ENCODE data around the gene PEAR1. TPM values are rescaled to one million over a fixed set of nuclear protein-coding genes. Genes with fewer than 3 reads are reported as not detected.

Gene PEAR1
- total RNA-seq, 6 experiments from 2014 or later = 3.2 to 23.6 (median 20.2) TPM

DNA sequence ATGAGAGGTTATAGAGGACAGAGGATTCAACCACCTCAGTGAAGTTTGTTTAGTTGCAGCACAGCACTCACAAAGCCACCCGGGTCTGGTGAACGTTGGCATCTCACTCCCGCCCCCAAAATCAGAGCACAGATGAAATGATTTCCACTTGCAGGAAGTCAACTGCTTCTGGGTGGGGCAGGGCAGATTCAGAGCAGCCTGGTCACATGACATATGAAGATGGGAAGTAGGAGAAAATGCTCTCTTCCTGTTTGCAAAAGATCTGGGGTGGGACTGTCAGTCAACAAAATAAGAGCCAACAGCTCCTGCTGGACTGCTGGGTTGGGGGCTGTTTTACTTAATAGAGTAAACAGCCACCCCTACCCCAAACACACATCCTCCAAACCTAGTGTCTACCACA lies 70.1 kb downstream of the PEAR1 start:
- Mint-ChIP-seq H3K27ac (peak overlapping the region; percentile 58), H3K9me3 (no peaks in the 10 kb centered on the region), H3K36me3 (ENCODE audit: low read depth) (peaks cover 13% of the 10 kb centered on the region), H3K27me3 (ENCODE audit: insufficient read depth) (peaks cover 2% of the 10 kb centered on the region; the same call in 1 of the 2 replicates), H3K4me1 (ENCODE audit: low read depth) (peaks cover 36% of the 10 kb centered on the region), H3K4me3 (no peak overlapping the region)
- TF ChIP-seq, protein P1, sequence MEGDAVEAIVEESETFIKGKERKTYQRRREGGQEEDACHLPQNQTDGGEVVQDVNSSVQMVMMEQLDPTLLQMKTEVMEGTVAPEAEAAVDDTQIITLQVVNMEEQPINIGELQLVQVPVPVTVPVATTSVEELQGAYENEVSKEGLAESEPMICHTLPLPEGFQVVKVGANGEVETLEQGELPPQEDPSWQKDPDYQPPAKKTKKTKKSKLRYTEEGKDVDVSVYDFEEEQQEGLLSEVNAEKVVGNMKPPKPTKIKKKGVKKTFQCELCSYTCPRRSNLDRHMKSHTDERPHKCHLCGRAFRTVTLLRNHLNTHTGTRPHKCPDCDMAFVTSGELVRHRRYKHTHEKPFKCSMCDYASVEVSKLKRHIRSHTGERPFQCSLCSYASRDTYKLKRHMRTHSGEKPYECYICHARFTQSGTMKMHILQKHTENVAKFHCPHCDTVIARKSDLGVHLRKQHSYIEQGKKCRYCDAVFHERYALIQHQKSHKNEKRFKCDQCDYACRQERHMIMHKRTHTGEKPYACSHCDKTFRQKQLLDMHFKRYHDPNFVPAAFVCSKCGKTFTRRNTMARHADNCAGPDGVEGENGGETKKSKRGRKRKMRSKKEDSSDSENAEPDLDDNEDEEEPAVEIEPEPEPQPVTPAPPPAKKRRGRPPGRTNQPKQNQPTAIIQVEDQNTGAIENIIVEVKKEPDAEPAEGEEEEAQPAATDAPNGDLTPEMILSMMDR (IDR thresholded peaks at IDR 0.05) = no peak
- no peak for DNase-seq

DNA sequence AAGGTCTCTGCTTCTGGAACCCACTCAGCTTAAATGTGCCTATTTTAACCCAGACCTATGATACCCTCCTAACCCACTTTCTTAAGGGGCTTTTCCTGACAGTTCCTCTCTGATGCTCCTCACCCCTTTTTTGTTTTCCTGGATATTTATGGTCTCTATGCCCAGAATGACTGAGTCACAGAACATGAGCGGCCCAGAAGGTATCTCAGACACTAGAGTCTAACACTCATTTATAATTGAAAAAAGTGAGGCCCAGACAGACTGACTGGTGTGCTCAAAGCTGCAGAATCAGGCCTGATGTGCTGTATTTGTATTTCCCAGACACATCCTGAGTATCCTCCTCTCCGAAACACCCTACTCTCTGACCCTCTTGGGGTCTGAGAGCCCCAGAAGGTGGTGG lies 70.9 kb downstream of the PEAR1 start:
- peak; percentile 3 for DNase-seq
- Mint-ChIP-seq H3K27ac (peak overlapping the region; percentile 58), H3K4me3 (no peak overlapping the region), H3K27me3 (ENCODE audit: insufficient read depth) (peaks cover 2% of the 10 kb centered on the region; the same call in 1 of the 2 replicates), H3K36me3 (ENCODE audit: low read depth) (peaks cover 13% of the 10 kb centered on the region), H3K9me3 (no peaks in the 10 kb centered on the region), H3K4me1 (ENCODE audit: low read depth) (peaks cover 27% of the 10 kb centered on the region)
- TF ChIP-seq, protein P1 (IDR thresholded peaks at IDR 0.05) = no peak

Small RNA genes within 50 kb of the gene (microRNA-seq; reads per million reads assigned to microRNA genes)
- 4.6 reads per million for gene MIR765

Other genes with a start within 250 kb of the PEAR1 start
- gene NES, start 216.3 kb upstream of the PEAR1 start, total RNA-seq (2021; fragmentation: NEBNext Ultra II Directional; extraction: Animal tissue kit (Norgen Biotek cat#: 25700)) = 100 to 1,000 TPM; 106 to 126 (median 116) TPM
- gene CRABP2, start 188.1 kb upstream of the PEAR1 start, total RNA-seq (2021; fragmentation: NEBNext Ultra II Directional; extraction: Animal tissue kit (Norgen Biotek cat#: 25700)) = 10 to 100 TPM; 55.9 to 70.4 (median 59.2) TPM
- gene METTL25B, start 165.2 kb upstream of the PEAR1 start, total RNA-seq (2021; fragmentation: NEBNext Ultra II Directional; extraction: Animal tissue kit (Norgen Biotek cat#: 25700)) = 10 to 100 TPM; 11.2 to 16.0 (median 13.9) TPM
- gene ISG20L2, start 165.0 kb upstream of the PEAR1 start, total RNA-seq (2021; fragmentation: NEBNext Ultra II Directional; extraction: Animal tissue kit (Norgen Biotek cat#: 25700)) = 10 to 100 TPM; 16.2 to 26.9 (median 20.6) TPM
- 10 to 100 TPM; 82.5 to 93.7 (median 86.8) TPM for gene MRPL24, start 152.6 kb upstream of the PEAR1 start, total RNA-seq (2021; fragmentation: NEBNext Ultra II Directional; extraction: Animal tissue kit (Norgen Biotek cat#: 25700))
- gene HDGF, start 142.0 kb upstream of the PEAR1 start, total RNA-seq (2021; fragmentation: NEBNext Ultra II Directional; extraction: Animal tissue kit (Norgen Biotek cat#: 25700)) = 100 to 1,000 TPM; 229 to 324 (median 315) TPM
- gene PRCC, start 126.2 kb upstream of the PEAR1 start, total RNA-seq (2021; fragmentation: NEBNext Ultra II Directional; extraction: Animal tissue kit (Norgen Biotek cat#: 25700)) = 10 to 100 TPM; 67.0 to 79.3 (median 71.5) TPM
- gene SH2D2A, start 76.9 kb upstream of the PEAR1 start, total RNA-seq (2021; fragmentation: NEBNext Ultra II Directional; extraction: Animal tissue kit (Norgen Biotek cat#: 25700)) = under 1 TPM in 2 of 6 experiments, not detected in 4; 0.09 to 0.17 TPM
- gene INSRR, start 34.6 kb upstream of the PEAR1 start, total RNA-seq (2021; fragmentation: NEBNext Ultra II Directional; extraction: Animal tissue kit (Norgen Biotek cat#: 25700)) = not detected
- gene NTRK1, start 32.9 kb upstream of the PEAR1 start, total RNA-seq (2021; fragmentation: NEBNext Ultra II Directional; extraction: Animal tissue kit (Norgen Biotek cat#: 25700)) = under 1 TPM in 1 of 6 experiments, not detected in 5; 0.10 TPM
- gene LRRC71, start 26.9 kb downstream of the PEAR1 start, total RNA-seq (2021; fragmentation: NEBNext Ultra II Directional; extraction: Animal tissue kit (Norgen Biotek cat#: 25700)) = under 1 TPM in 4 of 6 experiments, not detected in 2; 0.13 to 0.46 (median 0.41) TPM
- gene ARHGEF11, start 152.0 kb downstream of the PEAR1 start, total RNA-seq (2021; fragmentation: NEBNext Ultra II Directional; extraction: Animal tissue kit (Norgen Biotek cat#: 25700)) = 10 to 100 TPM; 21.3 to 24.8 (median 22.4) TPM
- not detected for gene ETV3L, start 206.1 kb downstream of the PEAR1 start, total RNA-seq (2021; fragmentation: NEBNext Ultra II Directional; extraction: Animal tissue kit (Norgen Biotek cat#: 25700))
- 10 to 100 TPM; 20.0 to 22.9 (median 21.0) TPM for gene ETV3, start 244.7 kb downstream of the PEAR1 start, total RNA-seq (2021; fragmentation: NEBNext Ultra II Directional; extraction: Animal tissue kit (Norgen Biotek cat#: 25700))

Data from HFFc6 (cell line).